Thyroid gland (tissue), 4 donors: Measurements from ENCODE around the gene OLFM2. TPM values are rescaled to one million over a fixed set of nuclear protein-coding genes. Genes with fewer than 3 reads are reported as not detected.

ENCODE experiments used
- DNase-seq, 2 donors: peaks; one replicate each; pipeline ENCODE4 v3.0.0-alpha.2; 2019
- H3K27ac ChIP-seq, 3 donors: fragments of 200-600 bp; sonication (generic); 1 replicate in 2 of 3; 2 replicates in 1 of 3; pipeline ENCODE4 v1.5.1; 2016 to 2019; ENCODE audit warnings: mild to moderate bottlenecking in 1 of 3, moderate library complexity in 1 of 3
- H3K27me3 ChIP-seq: fragments of 200-600 bp; sonication (generic); one replicate; pipeline ENCODE4 v1.5.1; 2019
- H3K36me3 ChIP-seq, 2 donors: fragments of 200-600 bp; sonication (generic); one replicate each; pipeline ENCODE4 v1.5.1; 2016 to 2019
- H3K4me1 ChIP-seq, 2 donors: fragments of 200-600 bp; sonication (generic); one replicate each; pipeline ENCODE4 v1.5.1; 2017 to 2019
- H3K4me3 ChIP-seq, 3 donors: fragments of 200-600 bp; sonication (generic); replicated peaks in 1 of 3; 1 replicate in 2 of 3; 2 replicates in 1 of 3; pipeline ENCODE4 v1.5.1; 2016; ENCODE audit warnings: mild to moderate bottlenecking in 1 of 3
- H3K9me3 ChIP-seq: fragments of 200-600 bp; sonication (generic); one replicate; pipeline ENCODE4 v1.5.1; 2017
- POLR2A ChIP-seq, 2 donors: fragments of 450-650 bp; IDR thresholded peaks; one replicate each; pipeline ENCODE4 v1.6.1; 2017; ENCODE audit warnings: antibody characterized with exemption in 2 of 2, mild to moderate bottlenecking in 2 of 2, moderate library complexity in 1 of 2
- WGBS, 2 donors: methylation state at CpG; one replicate each; pipeline ENCODE4 v1.1.5; 2017; 5-methylcytosine and 5-hydroxymethylcytosine counted together
- intact Hi-C: fragments of 100-400 bp; cut with DNase I; formaldehyde crosslinking; loops from one replicate; pipeline ENCODE4 v1.15.1; 2023
- small RNA-seq: library from RNA; depleted of rRNA; stranded (forward); fragments of <200 nt; gene quantifications from one replicate; pipeline ENCODE3, GENCODE V24; 2016
- total RNA-seq, 4 donors: library from RNA; depleted of rRNA; stranded (reverse); fragments of >200 nt; gene quantifications; one replicate each; pipeline ENCODE4 v1.2.3, GENCODE V29; 2016
- TF ChIP-seq, protein P1 (sequence below), 6 experiments: fragments of 200-600 bp in 3 of 6; fragments of 450-650 bp in 3 of 6; sonication (generic) in 3 of 6; IDR thresholded peaks; one replicate each; pipeline ENCODE4 v1.5.1; 2016 to 2019; ENCODE audit warnings: antibody characterized with exemption in 6 of 6, mild to moderate bottlenecking in 2 of 6, inconsistent platforms in 1 of 6, moderate library complexity in 1 of 6

OLFM2 gene
- total RNA-seq, 4 donors from 2014 or later: 19.5 to 42.7 (median 37.8) TPM

DNA sequence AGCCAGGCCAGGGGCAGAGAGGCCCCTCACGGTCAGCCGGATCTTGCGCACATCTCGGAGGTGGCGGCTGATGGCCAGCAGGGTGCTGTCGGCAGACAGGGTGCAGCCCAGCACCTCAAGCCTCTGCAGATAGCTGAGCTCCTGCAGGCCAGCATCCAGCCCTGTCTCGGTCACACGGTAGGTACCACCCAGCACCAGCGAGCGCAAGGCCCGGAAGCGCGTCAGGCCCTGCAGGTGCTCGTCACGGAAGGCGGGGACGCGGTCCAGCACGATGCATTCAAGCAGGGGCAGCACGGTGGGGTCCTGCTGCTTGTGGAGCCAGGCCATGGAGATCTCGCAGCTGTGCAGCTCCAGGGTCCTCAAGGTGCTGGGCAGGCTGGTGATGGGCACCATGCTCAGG, 125.2 kb downstream of the OLFM2 start:
- TF ChIP-seq POLR2A (IDR thresholded peaks at IDR 0.05): no peak
- TF ChIP-seq, protein P1, sequence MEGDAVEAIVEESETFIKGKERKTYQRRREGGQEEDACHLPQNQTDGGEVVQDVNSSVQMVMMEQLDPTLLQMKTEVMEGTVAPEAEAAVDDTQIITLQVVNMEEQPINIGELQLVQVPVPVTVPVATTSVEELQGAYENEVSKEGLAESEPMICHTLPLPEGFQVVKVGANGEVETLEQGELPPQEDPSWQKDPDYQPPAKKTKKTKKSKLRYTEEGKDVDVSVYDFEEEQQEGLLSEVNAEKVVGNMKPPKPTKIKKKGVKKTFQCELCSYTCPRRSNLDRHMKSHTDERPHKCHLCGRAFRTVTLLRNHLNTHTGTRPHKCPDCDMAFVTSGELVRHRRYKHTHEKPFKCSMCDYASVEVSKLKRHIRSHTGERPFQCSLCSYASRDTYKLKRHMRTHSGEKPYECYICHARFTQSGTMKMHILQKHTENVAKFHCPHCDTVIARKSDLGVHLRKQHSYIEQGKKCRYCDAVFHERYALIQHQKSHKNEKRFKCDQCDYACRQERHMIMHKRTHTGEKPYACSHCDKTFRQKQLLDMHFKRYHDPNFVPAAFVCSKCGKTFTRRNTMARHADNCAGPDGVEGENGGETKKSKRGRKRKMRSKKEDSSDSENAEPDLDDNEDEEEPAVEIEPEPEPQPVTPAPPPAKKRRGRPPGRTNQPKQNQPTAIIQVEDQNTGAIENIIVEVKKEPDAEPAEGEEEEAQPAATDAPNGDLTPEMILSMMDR (IDR thresholded peaks at IDR 0.05): no peak
- no peaks in the 10 kb centered on the region for H3K4me1 ChIP-seq
- 95 to 100% methylated on average over 6 to 13 of the region's 21 CpGs for WGBS, 2 donors
- peaks cover 25 to 27% of the 10 kb centered on the region in 2 donors for H3K36me3 ChIP-seq
- intact Hi-C loops: no loop called here
- no peak for DNase-seq
- H3K27ac ChIP-seq: no peak overlapping the region
- no peaks in the 10 kb centered on the region for H3K9me3 ChIP-seq
- H3K27me3 ChIP-seq: no peaks in the 10 kb centered on the region
- no peak overlapping the region for H3K4me3 ChIP-seq

DNA sequence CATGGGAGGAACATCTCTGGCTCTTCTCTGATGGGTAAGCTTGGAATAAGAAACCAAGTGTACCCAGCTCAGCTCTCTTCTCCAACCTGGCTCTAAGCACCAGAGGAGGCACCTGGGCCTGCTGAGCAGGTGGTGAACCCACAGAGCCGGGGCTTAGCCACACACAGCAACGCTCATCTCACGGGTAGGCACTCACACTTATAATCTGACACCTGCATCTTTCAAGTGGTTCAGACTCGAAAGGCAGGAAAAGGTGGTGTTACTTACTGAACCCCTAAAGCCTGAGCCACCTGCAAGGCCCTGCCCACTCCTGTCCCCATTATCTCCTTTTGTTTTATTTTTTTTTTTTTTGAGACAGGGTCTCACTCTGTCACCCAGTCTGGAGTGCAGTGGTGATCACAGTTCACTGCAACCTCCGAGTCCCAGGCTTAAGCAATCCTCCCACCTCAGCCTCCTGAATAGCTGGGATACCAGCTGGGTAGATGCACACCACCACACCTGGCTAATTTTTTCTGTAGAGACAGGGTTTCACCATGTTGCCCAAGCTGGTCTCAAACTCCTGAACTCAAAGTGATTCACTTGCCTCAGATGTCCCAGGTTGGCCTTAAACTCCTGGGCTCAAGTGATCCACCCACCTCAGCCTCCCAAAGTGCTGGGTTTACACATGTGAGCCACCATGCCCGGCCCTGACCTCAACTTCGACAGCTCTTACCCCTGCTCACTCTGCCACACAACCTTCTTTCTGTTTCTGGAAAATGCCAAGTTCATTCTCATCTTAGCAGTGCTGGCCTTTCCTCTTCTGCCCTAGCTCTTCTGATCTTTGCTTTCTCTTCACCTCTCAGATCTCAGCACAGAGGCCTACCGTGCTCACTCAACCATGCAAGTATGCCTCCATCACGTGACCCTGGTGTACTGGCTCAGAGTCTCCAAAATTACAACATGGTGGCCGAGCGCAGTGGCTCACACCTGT, 127.2 kb downstream of the OLFM2 start:
- no peak overlapping the region for H3K4me3 ChIP-seq
- no peaks in the 10 kb centered on the region for H3K27me3 ChIP-seq
- peaks cover 25 to 26% of the 10 kb centered on the region in 2 donors for H3K36me3 ChIP-seq
- H3K4me1 ChIP-seq: no peaks in the 10 kb centered on the region
- H3K27ac ChIP-seq: no peak overlapping the region
- DNase-seq: no peak
- intact Hi-C loops: loop anchor here (10.0 kb wide), 1 partner anchor 674 kb away; no protein-coding TSS in a partner anchor
- 89 to 91% methylated on average over 11 of the region's 11 CpGs for WGBS, 2 donors
- H3K9me3 ChIP-seq: no peaks in the 10 kb centered on the region
- no peak for TF ChIP-seq POLR2A (IDR thresholded peaks at IDR 0.05)
- TF ChIP-seq, protein P1 (IDR thresholded peaks at IDR 0.05): no peak

DNA sequence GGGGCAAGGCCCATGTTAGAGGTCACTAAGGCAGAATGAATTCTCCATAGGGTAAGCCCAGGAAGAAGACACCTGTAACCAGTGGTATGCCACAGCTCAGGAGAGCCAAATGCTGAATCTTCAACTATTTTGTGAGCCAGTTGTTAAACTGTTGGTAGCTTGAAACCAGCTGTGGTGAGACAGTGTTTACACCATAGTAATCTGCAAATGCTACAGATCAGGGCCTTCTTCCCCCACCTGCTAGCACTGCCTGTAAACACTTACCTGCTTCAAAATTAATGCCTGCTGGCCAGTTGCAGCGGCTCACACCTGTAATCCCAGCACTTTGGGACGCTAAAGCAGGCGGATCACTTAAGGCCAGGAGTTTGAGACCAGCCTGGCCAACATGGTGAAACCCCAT, 129.5 kb downstream of the OLFM2 start:
- no peaks in the 10 kb centered on the region for H3K9me3 ChIP-seq
- H3K4me1 ChIP-seq: no peaks in the 10 kb centered on the region
- 93 to 100% methylated on average over 1 to 3 of the region's 3 CpGs for WGBS, 2 donors
- H3K4me3 ChIP-seq: no peak overlapping the region
- intact Hi-C loops: loop anchor here (10.0 kb wide), 1 partner anchor 672 kb away; no protein-coding TSS in a partner anchor
- no peak for DNase-seq
- TF ChIP-seq, protein P1 (IDR thresholded peaks at IDR 0.05): no peak
- no peak for TF ChIP-seq POLR2A (IDR thresholded peaks at IDR 0.05)
- no peaks in the 10 kb centered on the region for H3K27me3 ChIP-seq
- no peak overlapping the region for H3K27ac ChIP-seq
- peaks cover 19 to 25% of the 10 kb centered on the region in 2 donors for H3K36me3 ChIP-seq

Small RNAs within 50 kb of the gene (small RNA-seq; reads per million reads assigned to genes)
- gene RF00156: not detected

Other genes with a start within 250 kb of the OLFM2 start
- gene ZNF846, start 167.8 kb downstream of the OLFM2 start, total RNA-seq: 10 to 100 TPM; 12.1 to 24.4 (median 19.3) TPM
- 10 to 100 TPM; 16.7 to 37.1 (median 20.7) TPM for gene FBXL12, start 117.4 kb downstream of the OLFM2 start, total RNA-seq
- gene UBL5, start 108.6 kb downstream of the OLFM2 start, total RNA-seq: 100 to 1,000 TPM; 141 to 743 (median 475) TPM
- 10 to 100 TPM; 50.0 to 98.0 (median 72.3) TPM for gene PIN1, start 101.2 kb downstream of the OLFM2 start, total RNA-seq
- gene COL5A3, start 74.0 kb upstream of the OLFM2 start, total RNA-seq: 10 to 100 TPM in 1 of 4 donors, 1 to 10 TPM in 3; 2.0 to 10.1 (median 5.3) TPM
- not detected for gene RDH8, start 77.0 kb upstream of the OLFM2 start, total RNA-seq
- gene SHFL, start 149.8 kb upstream of the OLFM2 start, total RNA-seq: 10 to 100 TPM; 18.5 to 46.1 (median 32.6) TPM
- under 1 TPM in 2 of 4 donors, not detected in 2; 0.33 to 0.54 TPM for gene ANGPTL6, start 166.2 kb upstream of the OLFM2 start, total RNA-seq
- 10 to 100 TPM; 26.2 to 33.0 (median 29.7) TPM for gene PPAN, start 169.8 kb upstream of the OLFM2 start, total RNA-seq
- gene P2RY11, start 175.2 kb upstream of the OLFM2 start, total RNA-seq: 1 to 10 TPM; 6.1 to 9.3 (median 6.3) TPM
- gene EIF3G, start 183.4 kb upstream of the OLFM2 start, total RNA-seq: 100 to 1,000 TPM; 219 to 342 (median 250) TPM